Neural progenitor cell (in vitro differentiated cells): ENCODE measurements around the gene HYOU1. TPM values are rescaled to one million over a fixed set of nuclear protein-coding genes. Genes with fewer than 3 reads are reported as not detected.
A peak's percentile ranks its signal among the peaks of the same experiment; 100 is the strongest.

Experiments used
- DNase-seq: peaks from one replicate; pipeline ENCODE4 v3.0.0-alpha.2; 2016; ENCODE audit warnings: low spot score
- H2AFZ ChIP-seq: fragments of 200-600 bp; sonication (generic); replicated peaks from 2 replicates; pipeline ENCODE4 v1.6.1; 2016; ENCODE audit warnings: antibody characterized with exemption
- H3F3A ChIP-seq: fragments of 200-600 bp; sonication (generic); 2 replicates; pipeline ENCODE4 v1.6.1; 2016; ENCODE audit warnings: antibody characterized with exemption, low read depth
- H3K27ac ChIP-seq: fragments of 200-600 bp; sonication (generic); 2 replicates; pipeline ENCODE4 v1.5.1; 2016; ENCODE audit warnings: mild to moderate bottlenecking
- H3K27me3 ChIP-seq: fragments of 200-600 bp; sonication (generic); 2 replicates; pipeline ENCODE4 v1.6.1; 2016; ENCODE audit warnings: mild to moderate bottlenecking, moderate library complexity
- H3K36me3 ChIP-seq: fragments of 200-600 bp; sonication (generic); 2 replicates; pipeline ENCODE4 v1.5.1; 2016
- H3K4me1 ChIP-seq: fragments of 200-600 bp; sonication (generic); 2 replicates; pipeline ENCODE4 v1.6.1; 2016; ENCODE audit warnings: mixed run types
- H3K4me2 ChIP-seq: fragments of 200-600 bp; sonication (generic); 2 replicates; pipeline ENCODE4 v1.6.1; 2016
- H3K4me3 ChIP-seq: fragments of 200-600 bp; sonication (generic); 2 replicates; pipeline ENCODE4 v1.5.1; 2016
- H3K79me2 ChIP-seq: fragments of 200-600 bp; sonication (generic); 2 replicates; pipeline ENCODE4 v1.6.1; 2016; ENCODE audit warnings: low read depth
- H3K9ac ChIP-seq: fragments of 200-600 bp; sonication (generic); 2 replicates; pipeline ENCODE4 v1.6.1; 2016
- H3K9me3 ChIP-seq: fragments of 200-600 bp; sonication (generic); 2 replicates; pipeline ENCODE4 v1.5.1; 2016; ENCODE audit warnings: low read depth
- H4K20me1 ChIP-seq: fragments of 200-600 bp; sonication (generic); 2 replicates; pipeline ENCODE4 v1.6.1; 2016; ENCODE audit warnings: low read depth
- H3K27ac Mint-ChIP-seq: 3 replicates; pipeline ENCODE4 v1.8.0; 2021; ENCODE audit warnings: mixed read lengths
- H3K27me3 Mint-ChIP-seq: 2 replicates; pipeline ENCODE4 v1.8.0; 2022; ENCODE audit warnings: low read depth, mild to moderate bottlenecking, inconsistent platforms, moderate library complexity, mixed read lengths; ENCODE audit not compliant: insufficient read depth
- H3K36me3 Mint-ChIP-seq: 3 replicates; pipeline ENCODE4 v1.8.0; 2021; ENCODE audit warnings: mixed read lengths
- H3K4me1 Mint-ChIP-seq: 3 replicates; pipeline ENCODE4 v1.8.0; 2021; ENCODE audit warnings: mixed read lengths
- H3K4me3 Mint-ChIP-seq: 3 replicates; pipeline ENCODE4 v1.8.0; 2021; ENCODE audit warnings: mild to moderate bottlenecking, moderate library complexity, mixed read lengths
- H3K9me3 Mint-ChIP-seq: 3 replicates; pipeline ENCODE4 v1.8.0; 2020; ENCODE audit warnings: mixed read lengths
- EZH2phosphoT487 ChIP-seq: fragments of 200-600 bp; sonication (generic); IDR thresholded peaks from 2 replicates; pipeline ENCODE4 v1.6.1; 2017; ENCODE audit warnings: antibody characterized with exemption
- microRNA-seq: library from miRNA; unstranded; fragments of <30 nt; microRNA quantifications from one replicate; pipeline ENCODE4, GENCODE V29; 2016
- small RNA-seq: library from RNA; depleted of rRNA; stranded (forward); fragments of <200 nt; gene quantifications from one replicate; pipeline ENCODE3, GENCODE V24; 2015
- total RNA-seq: library from RNA; depleted of rRNA; stranded (reverse); fragments of >200 nt; gene quantifications from 2 replicates; pipeline ENCODE4 v1.2.3, GENCODE V29; 2015; ENCODE audit warnings: low replicate concordance
- TF ChIP-seq, protein P1 (sequence below): fragments of 200-600 bp; sonication (generic); IDR thresholded peaks from 2 replicates; pipeline ENCODE4 v1.5.1; 2017; ENCODE audit warnings: antibody characterized with exemption, mild to moderate bottlenecking

Gene HYOU1
- total RNA-seq, 1 donor from 2014 or later = 129 TPM

DNA sequence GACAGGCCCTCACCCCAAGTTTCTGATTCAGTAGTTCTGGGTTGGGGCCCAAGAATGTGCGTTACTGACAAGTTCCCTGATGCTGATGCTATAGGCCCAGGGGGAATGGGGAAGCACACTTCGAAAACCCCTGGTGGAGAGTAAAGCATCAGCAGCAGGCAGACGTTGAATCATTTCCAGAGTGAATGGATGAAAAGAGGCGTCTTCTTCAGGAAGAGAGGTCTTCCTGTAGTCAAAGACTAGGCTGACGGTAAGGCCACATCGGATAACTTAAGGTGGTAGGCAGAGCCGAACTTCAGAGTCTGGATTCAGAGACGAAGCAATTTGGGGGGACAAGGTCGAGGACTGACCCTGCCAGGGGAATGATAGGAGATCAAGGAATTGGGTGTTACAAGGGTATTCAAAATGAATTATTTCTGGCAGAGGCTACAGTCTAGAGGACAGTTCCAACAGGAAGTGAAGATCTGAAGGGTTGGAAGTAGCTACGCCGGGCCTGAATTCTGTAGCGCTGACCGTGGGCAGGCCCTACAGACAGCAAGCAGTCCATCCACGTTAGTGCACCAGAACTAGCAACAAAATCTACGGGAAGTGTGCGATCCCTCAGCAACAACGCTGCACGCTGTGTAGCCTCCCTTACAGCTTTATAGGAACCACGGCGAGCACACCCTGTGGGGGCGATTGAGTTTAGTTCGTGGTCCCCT is 59.9 kb downstream of the HYOU1 start:
- no peaks in the 10 kb centered on the region for H3K27me3 Mint-ChIP-seq
- Histone ChIP-seq H3K4me2 (peak overlapping the region; percentile 86), H3K79me2 (peaks cover 60% of the 10 kb centered on the region), H3K27ac (no peak overlapping the region), H4K20me1 (no peaks in the 10 kb centered on the region), H3F3A (peaks cover 16% of the 10 kb centered on the region), H3K36me3 (peaks cover 12% of the 10 kb centered on the region), H3K4me1 (peaks cover 14% of the 10 kb centered on the region), H2AFZ (peak overlapping the region; percentile 85), H3K9me3 (no peaks in the 10 kb centered on the region), H3K9ac (peak overlapping the region; percentile 42), H3K4me3 (peak overlapping the region; percentile 91), H3K27me3 (no peaks in the 10 kb centered on the region)
- peaks cover 19% of the 10 kb centered on the region for H3K36me3 Mint-ChIP-seq
- TF ChIP-seq EZH2phosphoT487 = no peak
- TF ChIP-seq, protein P1, sequence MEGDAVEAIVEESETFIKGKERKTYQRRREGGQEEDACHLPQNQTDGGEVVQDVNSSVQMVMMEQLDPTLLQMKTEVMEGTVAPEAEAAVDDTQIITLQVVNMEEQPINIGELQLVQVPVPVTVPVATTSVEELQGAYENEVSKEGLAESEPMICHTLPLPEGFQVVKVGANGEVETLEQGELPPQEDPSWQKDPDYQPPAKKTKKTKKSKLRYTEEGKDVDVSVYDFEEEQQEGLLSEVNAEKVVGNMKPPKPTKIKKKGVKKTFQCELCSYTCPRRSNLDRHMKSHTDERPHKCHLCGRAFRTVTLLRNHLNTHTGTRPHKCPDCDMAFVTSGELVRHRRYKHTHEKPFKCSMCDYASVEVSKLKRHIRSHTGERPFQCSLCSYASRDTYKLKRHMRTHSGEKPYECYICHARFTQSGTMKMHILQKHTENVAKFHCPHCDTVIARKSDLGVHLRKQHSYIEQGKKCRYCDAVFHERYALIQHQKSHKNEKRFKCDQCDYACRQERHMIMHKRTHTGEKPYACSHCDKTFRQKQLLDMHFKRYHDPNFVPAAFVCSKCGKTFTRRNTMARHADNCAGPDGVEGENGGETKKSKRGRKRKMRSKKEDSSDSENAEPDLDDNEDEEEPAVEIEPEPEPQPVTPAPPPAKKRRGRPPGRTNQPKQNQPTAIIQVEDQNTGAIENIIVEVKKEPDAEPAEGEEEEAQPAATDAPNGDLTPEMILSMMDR = peak; percentile 29
- H3K9me3 Mint-ChIP-seq = no peaks in the 10 kb centered on the region
- peak overlapping the region; percentile 44 for H3K27ac Mint-ChIP-seq
- H3K4me1 Mint-ChIP-seq = peaks cover 25% of the 10 kb centered on the region
- peak overlapping the region; percentile 99 for H3K4me3 Mint-ChIP-seq
- peak; percentile 18 for DNase-seq

Small RNAs within 50 kb of the gene (microRNA-seq; reads per million reads assigned to microRNA genes)
- gene MIR3656 = not detected

Small RNAs within 50 kb of the gene (small RNA-seq; reads per million reads assigned to genes)
- gene AP003392.2 (not detected), gene RF00017 (not detected), gene RF00019 (not detected)

Other genes starting within 250 kb of the HYOU1 start
- gene CXCR5, start 173.3 kb downstream of the HYOU1 start, total RNA-seq = not detected in 2 replicates
- 3.0 and 7.2 TPM in 2 replicates for gene BCL9L, start 131.3 kb downstream of the HYOU1 start, total RNA-seq
- 0.43 TPM in 1 of 2 replicates, not detected in the other for gene UPK2, start 100.9 kb downstream of the HYOU1 start, total RNA-seq
- not detected in 2 replicates for gene FOXR1, start 85.4 kb downstream of the HYOU1 start, total RNA-seq
- 42.9 and 46.4 TPM in 2 replicates for gene CENATAC, start 59.1 kb downstream of the HYOU1 start, total RNA-seq
- 2,482 and 2,538 TPM in 2 replicates for gene RPS25, start 38.9 kb downstream of the HYOU1 start, total RNA-seq
- 53.5 and 59.5 TPM in 2 replicates for gene TRAPPC4, start 38.4 kb downstream of the HYOU1 start, total RNA-seq
- gene SLC37A4, start 26.3 kb downstream of the HYOU1 start, total RNA-seq = 55.2 and 89.0 TPM in 2 replicates
- 10.4 and 20.7 TPM in 2 replicates for gene VPS11, start 10.6 kb upstream of the HYOU1 start, total RNA-seq
- 30.0 and 31.1 TPM in 2 replicates for gene HMBS, start 27.7 kb upstream of the HYOU1 start, total RNA-seq
- 13.4 and 24.3 TPM in 2 replicates for gene DPAGT1, start 44.6 kb upstream of the HYOU1 start, total RNA-seq
- gene C2CD2L, start 50.1 kb upstream of the HYOU1 start, total RNA-seq = 1.5 and 3.7 TPM in 2 replicates
- gene HINFP, start 64.4 kb upstream of the HYOU1 start, total RNA-seq = 32.5 and 47.3 TPM in 2 replicates
- gene ABCG4, start 91.8 kb upstream of the HYOU1 start, total RNA-seq = 0.24 and 0.65 TPM in 2 replicates
- 10.2 and 34.8 TPM in 2 replicates for gene NLRX1, start 111.5 kb upstream of the HYOU1 start, total RNA-seq
- 0.12 TPM in 1 of 2 replicates, not detected in the other for gene NHERF4, start 128.3 kb upstream of the HYOU1 start, total RNA-seq
- 20.7 and 20.8 TPM in 2 replicates for gene CBL, start 149.1 kb upstream of the HYOU1 start, total RNA-seq